Astrocyte (in vitro differentiated cells and primary cell): Measurements from ENCODE around the gene MGAT5. TPM values are rescaled to one million over a fixed set of nuclear protein-coding genes. Genes with fewer than 3 reads are reported as not detected.

Source experiments
- DNase-seq: peaks from one replicate; pipeline ENCODE4 v3.0.0-alpha.2; 2010; ENCODE audit warnings: low read depth
- FAIRE-seq: peaks from 2 replicates; lab custom pipeline; 2011; peaks lifted over from hg19 to GRCh38; lab: Jason Lieb, UNC
- H2AFZ ChIP-seq: 2 replicates; pipeline ENCODE4 v1.6.0; 2012; ENCODE audit warnings: low read depth, low read length, inconsistent platforms
- H3K27ac ChIP-seq: 2 replicates; pipeline ENCODE4 v1.5.1; 2011; ENCODE audit warnings: low read depth, low read length, inconsistent platforms
- H3K27me3 ChIP-seq: 2 replicates; pipeline ENCODE4 v1.6.0; 2011; ENCODE audit warnings: low read length, inconsistent platforms; ENCODE audit not compliant: insufficient read depth
- H3K36me3 ChIP-seq: 2 replicates; pipeline ENCODE4 v1.5.1; 2011; ENCODE audit warnings: low read length, inconsistent platforms; ENCODE audit not compliant: insufficient read depth
- H3K4me1 ChIP-seq: 2 replicates; pipeline ENCODE4 v1.5.1; 2011; ENCODE audit warnings: low read length, inconsistent platforms; ENCODE audit not compliant: insufficient read depth
- H3K4me2 ChIP-seq: 2 replicates; pipeline ENCODE4 v1.6.0; 2012; ENCODE audit warnings: low read length, inconsistent platforms
- H3K4me3 ChIP-seq: 2 replicates; pipeline ENCODE4 v1.5.1; 2011; ENCODE audit warnings: low read depth, mild to moderate bottlenecking, low read length, inconsistent platforms; ENCODE audit not compliant: insufficient read depth
- H3K79me2 ChIP-seq: 2 replicates; pipeline ENCODE4 v1.6.0; 2012; ENCODE audit warnings: mild to moderate bottlenecking, low read length, inconsistent platforms; ENCODE audit not compliant: insufficient read depth
- H3K9ac ChIP-seq: 2 replicates; pipeline ENCODE4 v1.6.0; 2012; ENCODE audit warnings: mild to moderate bottlenecking, low read length, inconsistent platforms
- H3K9me3 ChIP-seq: 2 replicates; pipeline ENCODE4 v1.5.1; 2012; ENCODE audit warnings: low read depth, mild to moderate bottlenecking, low read length, inconsistent platforms; ENCODE audit not compliant: insufficient read depth
- H4K20me1 ChIP-seq: 2 replicates; pipeline ENCODE4 v1.6.0; 2012; ENCODE audit warnings: low read length, inconsistent platforms; ENCODE audit not compliant: insufficient read depth
- H3K27ac Mint-ChIP-seq: one replicate; pipeline ENCODE4 v1.8.0; 2021; ENCODE audit warnings: mild to moderate bottlenecking, mixed read lengths; ENCODE audit not compliant: unreplicated experiment
- H3K27me3 Mint-ChIP-seq: one replicate; pipeline ENCODE4 v1.8.0; 2021; ENCODE audit warnings: low read depth, mixed read lengths; ENCODE audit not compliant: unreplicated experiment
- H3K36me3 Mint-ChIP-seq: one replicate; pipeline ENCODE4 v1.8.0; 2021; ENCODE audit warnings: low read depth, mixed read lengths; ENCODE audit not compliant: unreplicated experiment
- H3K4me1 Mint-ChIP-seq: one replicate; pipeline ENCODE4 v1.8.0; 2021; ENCODE audit warnings: low read depth, mixed read lengths; ENCODE audit not compliant: unreplicated experiment
- H3K4me3 Mint-ChIP-seq: one replicate; pipeline ENCODE4 v1.8.0; 2021; ENCODE audit warnings: mild to moderate bottlenecking, moderate library complexity, mixed read lengths; ENCODE audit not compliant: unreplicated experiment
- H3K9me3 Mint-ChIP-seq: one replicate; pipeline ENCODE4 v1.8.0; 2021; ENCODE audit warnings: mild to moderate bottlenecking, mixed read lengths; ENCODE audit not compliant: unreplicated experiment
- CTCF ChIP-seq: IDR thresholded peaks from 2 replicates; pipeline ENCODE4 v1.5.1; 2011; ENCODE audit warnings: low read depth, mild to moderate bottlenecking, inconsistent platforms, low read length, moderate library complexity; ENCODE audit not compliant: insufficient read depth
- EZH2 ChIP-seq: IDR thresholded peaks from 2 replicates; pipeline ENCODE4 v1.6.1; 2012; ENCODE audit warnings: mild to moderate bottlenecking, low read length, inconsistent platforms; ENCODE audit not compliant: insufficient read depth
- total RNA-seq: library from RNA; stranded (reverse); gene quantifications from 2 replicates; pipeline ENCODE4 v1.2.1, GENCODE V29; 2021

MGAT5 gene
- total RNA-seq, 1 donor from 2014 or later: 80.2 TPM

GRCh38 chr2:134408791-134409190, 154.9 kb downstream of the MGAT5 start:
- peaks cover 47% of the 10 kb centered on the region for H3K4me1 ChIP-seq
- peaks cover 52% of the 10 kb centered on the region for H3K4me1 Mint-ChIP-seq
- H3K79me2 ChIP-seq: no peaks in the 10 kb centered on the region
- H3K9ac ChIP-seq: no peak overlapping the region
- FAIRE-seq (no peak), DNase-seq (peak; percentile 68)
- H3K9me3 Mint-ChIP-seq: peaks cover 2% of the 10 kb centered on the region
- no peaks in the 10 kb centered on the region for H3K27me3 Mint-ChIP-seq
- H3K27ac Mint-ChIP-seq: no peak overlapping the region
- H3K4me3 Mint-ChIP-seq: no peak overlapping the region
- no peak overlapping the region for H2AFZ ChIP-seq
- H3K36me3 Mint-ChIP-seq: peaks cover 4% of the 10 kb centered on the region
- H3K36me3 ChIP-seq: no peaks in the 10 kb centered on the region
- peak overlapping the region; percentile 41 for H3K4me2 ChIP-seq
- H3K27me3 ChIP-seq: no peaks in the 10 kb centered on the region
- peak overlapping the region; percentile 52 for H3K27ac ChIP-seq
- no peak overlapping the region for H3K4me3 ChIP-seq
- no peaks in the 10 kb centered on the region for H3K9me3 ChIP-seq
- H4K20me1 ChIP-seq: peaks cover 3% of the 10 kb centered on the region
- no peak for TF ChIP-seq CTCF
- no peak for TF ChIP-seq EZH2

DNA sequence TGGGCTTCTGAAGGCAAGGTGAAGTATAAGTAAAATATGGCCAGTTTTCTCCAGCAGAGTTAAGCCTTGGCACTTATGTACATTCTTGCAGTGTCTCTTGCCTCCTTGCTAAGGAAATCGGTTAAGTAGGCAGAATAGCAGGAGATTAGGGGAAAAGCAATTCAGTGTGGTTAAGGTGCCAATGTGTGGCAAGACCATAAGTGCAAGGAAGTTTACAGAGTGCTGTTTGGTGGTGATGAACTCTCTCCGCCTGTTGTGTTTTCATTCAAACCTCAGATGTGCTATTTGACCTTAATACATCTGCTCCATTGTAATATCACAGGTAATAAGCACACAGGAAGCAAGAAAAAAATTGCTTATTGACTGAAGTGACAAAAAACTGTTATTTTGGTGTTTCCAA, 156.1 kb downstream of the MGAT5 start:
- TF ChIP-seq EZH2: no peak
- no peak for TF ChIP-seq CTCF
- H3K4me3 ChIP-seq: no peak overlapping the region
- H2AFZ ChIP-seq: no peak overlapping the region
- DNase-seq: no peak
- H3K4me2 ChIP-seq: no peak overlapping the region
- H3K36me3 Mint-ChIP-seq: peaks cover 4% of the 10 kb centered on the region
- H3K36me3 ChIP-seq: no peaks in the 10 kb centered on the region
- FAIRE-seq: no peak
- no peaks in the 10 kb centered on the region for H3K9me3 ChIP-seq
- H3K27me3 ChIP-seq: no peaks in the 10 kb centered on the region
- H3K9ac ChIP-seq: no peak overlapping the region
- peaks cover 52% of the 10 kb centered on the region for H3K4me1 Mint-ChIP-seq
- peaks cover 3% of the 10 kb centered on the region for H4K20me1 ChIP-seq
- H3K27ac Mint-ChIP-seq: no peak overlapping the region
- no peak overlapping the region for H3K4me3 Mint-ChIP-seq
- H3K27ac ChIP-seq: no peak overlapping the region
- no peaks in the 10 kb centered on the region for H3K27me3 Mint-ChIP-seq
- no peaks in the 10 kb centered on the region for H3K79me2 ChIP-seq
- H3K4me1 ChIP-seq: peaks cover 44% of the 10 kb centered on the region
- peaks cover 2% of the 10 kb centered on the region for H3K9me3 Mint-ChIP-seq

DNA sequence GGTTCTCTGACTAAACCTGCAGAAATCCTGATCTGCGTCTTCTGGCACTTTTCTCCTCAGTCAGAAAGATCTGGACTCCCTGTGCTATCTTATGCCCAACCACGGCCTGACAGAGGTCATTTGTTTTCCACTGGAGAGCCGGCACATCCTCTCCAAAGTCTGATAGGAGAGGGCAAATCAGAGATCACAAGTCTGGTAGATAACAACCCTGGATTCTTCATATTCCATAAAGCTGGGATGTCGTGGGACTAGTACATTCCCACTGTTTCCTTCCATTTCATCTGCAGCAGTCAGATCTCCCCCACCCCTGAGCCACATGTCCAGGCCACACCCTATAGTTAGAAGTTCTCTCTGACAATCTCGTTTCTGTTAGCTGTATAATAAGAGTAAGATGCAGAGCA, 157.0 kb downstream of the MGAT5 start:
- DNase-seq (peak; percentile 78), FAIRE-seq (no peak)
- Histone ChIP-seq H3K4me1 (peaks cover 36% of the 10 kb centered on the region), H3K9me3 (no peaks in the 10 kb centered on the region), H3K4me3 (no peak overlapping the region), H4K20me1 (peaks cover 3% of the 10 kb centered on the region), H3K27ac (no peak overlapping the region), H3K36me3 (no peaks in the 10 kb centered on the region), H3K79me2 (no peaks in the 10 kb centered on the region), H3K4me2 (peak overlapping the region; percentile 9), H3K27me3 (no peaks in the 10 kb centered on the region), H2AFZ (no peak overlapping the region), H3K9ac (no peak overlapping the region)
- Mint-ChIP-seq H3K4me3 (no peak overlapping the region), H3K9me3 (peaks cover 2% of the 10 kb centered on the region), H3K4me1 (peaks cover 48% of the 10 kb centered on the region), H3K27ac (peak overlapping the region; percentile 79), H3K27me3 (no peaks in the 10 kb centered on the region), H3K36me3 (peaks cover 4% of the 10 kb centered on the region)
- TF ChIP-seq EZH2 (no peak), CTCF (no peak)
